GM18499 (cell line): ENCODE data around the gene KCNAB2.

Experiments
- ATAC-seq: cut with Tn5 transposase; IDR thresholded peaks from one replicate; pipeline ENCODE4 v1.9.1; 2021; ENCODE audit warnings: moderate number of reproducible peaks; ENCODE audit not compliant: insufficient read depth, unreplicated experiment

Gene KCNAB2

GRCh38 chr1:6045561-6045960 lies at the start of gene KCNAB2:
TSS of gene KCNAB2 (plus strand) at chr1:6045888. CDS start at chr1:6051537, 5,649 bp downstream.
- no peak for ATAC-seq

DNA sequence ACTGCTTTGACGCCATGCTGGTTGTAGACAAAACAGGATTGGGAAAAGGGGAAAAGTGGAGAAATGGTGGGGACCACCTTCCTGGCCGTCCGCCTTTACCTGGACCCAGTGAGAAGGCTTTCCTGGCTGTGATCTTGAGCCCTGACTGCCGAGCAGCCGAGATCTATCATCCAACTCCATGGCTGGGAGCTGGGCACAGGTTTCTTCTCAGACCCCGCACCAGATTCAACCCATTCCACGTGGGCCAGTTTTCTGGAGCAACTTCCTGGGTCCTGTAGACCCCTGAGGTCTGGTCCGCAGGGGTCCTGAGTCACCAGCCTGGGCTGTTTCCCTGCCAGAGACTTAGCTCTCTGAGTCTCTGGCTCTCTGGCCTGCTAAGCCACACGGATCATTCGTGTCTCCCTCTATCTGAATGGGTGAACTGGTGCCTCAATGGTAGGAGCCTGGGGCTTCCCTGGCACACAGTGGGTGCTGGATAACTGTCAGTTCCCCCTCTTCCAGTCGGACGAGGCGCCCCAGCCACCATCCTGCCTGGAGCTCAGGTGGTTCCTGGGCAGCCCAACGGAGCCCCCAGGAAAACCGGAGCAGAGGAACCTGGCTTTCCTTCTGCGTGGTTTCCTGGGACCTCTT lies 48.9 kb upstream of the KCNAB2 start:
- ATAC-seq = no peak

- ATAC-seq = no peak
Observed at GRCh38 chr1:5997316-5997715, 48.4 kb upstream of the KCNAB2 start.

GRCh38 chr1:5998051-5998905 lies 47.4 kb upstream of the KCNAB2 start:
- no peak for ATAC-seq

GRCh38 chr1:5998906-5999301 lies 46.8 kb upstream of the KCNAB2 start:
- ATAC-seq = no peak

GRCh38 chr1:5999711-6000443 lies 45.8 kb upstream of the KCNAB2 start:
- no peak for ATAC-seq

GRCh38 chr1:6000444-6001288 lies 45.0 kb upstream of the KCNAB2 start:
- ATAC-seq = no peak

DNA sequence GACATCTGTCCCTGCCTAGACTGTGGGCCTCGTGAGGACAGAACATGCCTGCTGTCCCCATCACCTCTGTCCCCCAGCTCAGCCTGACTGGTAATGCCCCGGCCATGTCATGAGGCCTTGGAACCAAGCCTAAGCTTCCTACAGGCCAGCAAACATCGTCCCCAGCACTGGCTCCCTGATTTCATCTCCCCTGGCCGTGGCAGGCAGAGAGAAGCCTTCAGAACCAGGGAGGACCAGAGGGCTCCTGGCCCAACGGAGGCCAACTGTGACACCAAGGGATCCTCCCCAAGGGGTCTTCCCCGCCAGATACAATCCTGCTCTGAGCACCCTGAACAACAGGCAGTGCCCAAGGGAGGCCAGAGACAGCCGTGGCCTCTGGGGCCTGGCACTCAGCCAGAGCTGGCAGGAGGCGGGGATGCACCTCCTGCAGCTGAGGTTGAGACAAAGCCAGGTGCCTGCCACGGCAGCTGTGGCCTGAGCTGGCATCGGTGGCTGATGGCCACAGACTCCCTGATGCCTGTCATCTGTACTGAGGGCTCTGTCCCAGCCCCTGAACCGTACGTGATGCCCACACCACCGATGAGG lies 43.6 kb upstream of the KCNAB2 start:
- ATAC-seq = no peak

DNA sequence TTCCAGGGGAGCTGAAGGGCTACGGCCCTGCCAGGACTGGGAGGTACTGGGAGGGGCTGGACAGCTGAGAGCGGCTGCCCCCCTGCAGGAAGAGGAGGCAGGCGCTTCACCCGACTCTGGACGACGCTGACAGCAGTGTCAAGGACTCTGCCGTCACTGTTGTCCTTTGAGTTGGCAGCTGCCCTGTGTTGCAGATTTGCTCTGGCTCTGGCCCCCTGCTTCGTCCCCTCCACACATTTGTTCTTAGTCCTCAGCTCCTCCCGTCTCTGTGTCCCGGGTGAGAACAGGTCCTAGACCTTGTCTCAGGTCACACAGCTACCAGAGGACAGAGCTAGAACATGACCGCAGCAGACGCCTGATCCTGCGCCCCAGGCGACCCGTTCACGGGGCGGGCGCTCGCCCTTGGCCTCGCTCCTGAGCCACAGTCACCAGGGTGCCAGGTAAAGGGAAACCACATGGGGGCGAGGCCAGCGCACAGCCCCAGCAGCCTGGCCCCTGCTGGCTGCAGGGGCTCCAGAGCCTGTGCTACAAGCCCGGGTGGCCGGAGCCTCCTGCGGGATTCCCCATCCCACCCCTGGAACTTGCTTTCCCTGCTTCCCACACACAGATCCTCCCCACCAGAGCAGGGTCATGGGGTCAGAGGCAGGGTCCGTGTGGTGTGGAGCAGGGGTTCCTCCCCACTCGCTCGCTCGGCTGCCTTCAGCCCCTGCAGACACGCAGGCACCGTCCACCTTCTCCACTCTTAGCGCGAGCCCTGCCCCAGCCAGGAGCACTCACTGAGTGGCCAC lies 42.8 kb upstream of the KCNAB2 start:
- ATAC-seq = no peak

DNA sequence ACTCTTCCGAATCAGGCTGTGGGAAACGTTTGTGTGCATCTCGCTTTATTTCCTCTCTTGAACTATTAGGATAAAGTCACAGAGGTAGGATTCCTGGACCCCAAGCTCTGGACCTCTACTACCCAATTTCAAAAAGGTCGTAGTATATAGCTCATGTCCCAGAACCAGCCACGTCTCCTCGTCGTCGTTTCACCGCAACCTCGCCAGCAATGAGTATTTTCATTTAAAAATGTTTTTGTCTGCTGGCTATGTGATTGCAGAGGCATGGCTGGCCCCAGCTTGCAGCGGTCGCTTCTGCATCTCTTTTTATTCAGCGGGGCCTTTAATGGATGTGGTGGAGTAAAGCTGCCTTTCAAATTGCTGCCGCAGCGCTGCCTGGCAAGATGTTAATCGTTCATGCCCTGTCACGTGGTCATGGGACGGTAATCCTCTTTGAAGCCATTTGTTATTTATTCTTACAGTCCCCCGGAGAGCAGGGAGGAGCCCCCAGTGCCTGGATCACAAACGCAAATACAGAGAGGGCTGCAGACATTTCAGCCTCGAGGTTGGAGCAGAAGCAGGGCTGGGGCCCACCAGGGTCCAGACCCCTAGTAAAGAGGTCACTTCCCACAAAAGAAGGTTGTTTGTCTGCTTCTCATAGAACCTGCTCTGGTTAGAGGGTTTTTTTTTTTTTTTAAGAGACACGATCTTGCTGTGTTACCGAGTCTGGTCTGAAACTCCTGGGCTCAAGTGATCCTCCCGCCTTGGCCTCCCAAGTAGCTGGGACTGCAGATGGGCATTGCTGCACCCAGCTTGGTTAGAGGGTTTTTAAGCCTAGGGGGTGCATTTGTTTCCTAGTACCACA lies 41.9 kb upstream of the KCNAB2 start:
- no peak for ATAC-seq

DNA sequence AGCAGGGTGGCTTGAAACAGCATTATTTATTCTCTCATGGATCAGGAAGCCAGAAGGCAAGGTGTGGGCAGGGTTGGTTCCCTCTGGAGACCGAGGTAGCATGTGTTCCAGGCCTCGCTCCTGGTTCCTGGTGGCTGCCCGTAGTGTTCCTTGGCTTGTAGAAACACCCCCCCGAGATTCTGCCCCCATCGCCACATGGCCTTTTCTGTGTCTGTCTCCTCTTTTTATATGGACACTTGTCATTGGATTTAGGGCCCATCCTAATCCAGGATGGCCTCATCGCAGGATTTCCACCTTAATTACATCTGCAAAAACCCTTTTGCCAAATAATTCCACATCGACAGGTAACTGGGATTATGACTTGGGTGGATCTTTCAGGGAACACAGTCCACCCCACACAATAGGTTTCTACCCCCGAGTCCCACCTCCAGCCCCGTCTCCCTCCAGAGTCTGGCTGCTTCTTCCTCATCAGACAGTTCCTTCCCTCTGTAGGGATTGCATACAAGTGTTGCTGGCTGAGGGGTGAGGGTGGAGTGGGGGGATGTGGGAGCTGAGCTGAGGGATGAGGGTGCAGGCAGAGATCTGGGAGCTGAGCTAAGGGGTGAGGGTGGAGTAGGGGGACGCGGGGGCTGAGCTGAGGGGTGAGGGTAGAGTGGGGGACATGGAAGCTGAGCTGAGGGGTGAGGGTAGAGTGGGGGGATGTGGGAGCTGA lies 41.1 kb upstream of the KCNAB2 start:
- no peak for ATAC-seq

- no peak for ATAC-seq
Observed at GRCh38 chr1:6005276-6005917, 40.3 kb upstream of the KCNAB2 start.

- no peak for ATAC-seq
Observed at GRCh38 chr1:6006882-6007281, 38.8 kb upstream of the KCNAB2 start.

- no peak for ATAC-seq
Observed at GRCh38 chr1:6007318-6008083, 38.2 kb upstream of the KCNAB2 start.

DNA sequence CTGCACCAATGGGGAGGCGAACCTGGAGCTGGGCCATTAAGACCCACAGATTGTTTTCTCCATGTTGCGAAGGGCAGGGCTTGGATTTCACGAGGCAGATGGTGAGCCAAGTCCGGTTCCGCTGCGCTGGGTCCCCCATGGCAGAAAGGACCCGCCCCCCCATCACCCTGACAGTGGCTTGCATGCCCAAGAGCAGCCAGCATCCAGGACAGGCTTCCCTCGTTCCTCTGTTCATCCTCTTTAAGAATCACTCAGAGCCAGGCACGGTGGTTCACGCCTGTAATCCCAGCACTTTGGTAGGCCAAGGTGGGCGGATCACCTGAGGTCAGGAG lies 37.6 kb upstream of the KCNAB2 start:
- ATAC-seq = no peak

DNA sequence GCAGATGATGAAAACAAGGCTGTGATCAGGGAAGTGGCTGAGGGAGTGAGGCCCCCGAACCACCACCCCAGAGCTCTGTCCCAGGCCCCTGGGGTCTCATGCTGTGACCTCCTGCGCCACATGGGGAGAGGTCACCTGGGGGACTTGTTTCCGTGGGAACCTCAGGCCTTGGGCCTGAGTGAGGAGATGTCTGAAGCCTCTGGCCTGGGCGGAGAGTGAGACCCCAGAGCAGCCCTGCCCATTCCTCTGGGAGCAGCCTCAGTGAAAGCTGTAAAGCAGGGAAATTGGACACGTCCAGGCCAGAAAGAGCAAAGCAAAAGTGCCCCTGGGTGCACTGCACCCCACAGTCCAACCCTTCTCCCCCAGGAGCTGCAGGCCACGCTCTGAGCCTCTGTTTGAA lies 37.0 kb upstream of the KCNAB2 start:
- ATAC-seq = no peak
